ENCODE results near the gene FRYL. TPM values are rescaled to one million over a fixed set of nuclear protein-coding genes. Genes with fewer than 3 reads are reported as not detected.
"Not testable (repeated sequence)": the region's sequence is repeated elsewhere in the genome, so short reads cannot be mapped to it uniquely, and the experiment has no call there.

Gene FRYL
- total RNA-seq, 1 experiment from 2014 or later, result 47.7 TPM

GRCh38 chr4:48638586-48638985, 141.5 kb downstream of the FRYL start:
- intact Hi-C loops (cut with micrococcal nuclease); H3K27ac ChIP-seq (ENCODE audit: low read depth, low read length); H3K9me3 ChIP-seq (ENCODE audit: control insufficient read depth in 1 of 2, insufficient read depth in 1 of 2, low read depth in 1 of 2, low read length in 2 of 2); H3K9me2 ChIP-seq (ENCODE audit: insufficient read depth); BruUV-seq (replicated peaks); RAD21 ChIA-PET (ENCODE audit: low non-redundant PET in 1 of 2, low total read pairs in 2 of 2, uncharacterized antibody in 2 of 2, unreplicated experiment in 2 of 2); DNase-seq (ENCODE audit: low read depth, low spot score); H3K4me2 ChIP-seq (ENCODE audit: low read length); H2AFZ ChIP-seq (ENCODE audit: low read depth, low read length, poor library complexity, severe bottlenecking); ATAC-seq; H3K36me3 ChIP-seq (ENCODE audit: control insufficient read depth in 1 of 2, insufficient read depth in 2 of 2, low read length in 2 of 2); POLR2A ChIA-PET; H3K27me3 ChIP-seq (ENCODE audit: insufficient read depth, low read length); H4K20me1 ChIP-seq (ENCODE audit: insufficient read depth); H3K9ac ChIP-seq (ENCODE audit: low read length); H3K4me3 ChIP-seq (replicated peaks in 1 of 2; ENCODE audit: low read depth in 1 of 2, low read length in 2 of 2); CTCF ChIA-PET: not testable (repeated sequence)
- peaks cover 7 to 18% of the 10 kb centered on the region in 2 experiments for H3K4me1 ChIP-seq (ENCODE audit: control insufficient read depth in 1 of 2, insufficient read depth in 2 of 2, low read length in 2 of 2)
- peaks cover 24% of the 10 kb centered on the region for H3K79me2 ChIP-seq (ENCODE audit: insufficient read depth, low read length)

GRCh38 chr4:48636911-48637310, 143.2 kb downstream of the FRYL start:
- no TSS peak for BruUV-seq (replicated peaks)
- Histone ChIP-seq H3K4me2 (ENCODE audit: low read length) (no peak overlapping the region), H3K9ac (ENCODE audit: low read length) (no peak overlapping the region), H3K27ac (ENCODE audit: low read depth, low read length) (no peak overlapping the region), H3K9me3 (ENCODE audit: control insufficient read depth in 1 of 2, insufficient read depth in 1 of 2, low read depth in 1 of 2, low read length in 2 of 2) (no peaks in the 10 kb centered on the region), H3K36me3 (ENCODE audit: control insufficient read depth in 1 of 2, insufficient read depth in 2 of 2, low read length in 2 of 2) (no peaks in the 10 kb centered on the region), H2AFZ (ENCODE audit: low read depth, low read length, poor library complexity, severe bottlenecking) (no peak overlapping the region), H3K4me3 (replicated peaks in 1 of 2; ENCODE audit: low read depth in 1 of 2, low read length in 2 of 2) (no peak overlapping the region), H3K79me2 (ENCODE audit: insufficient read depth, low read length) (peaks cover 24% of the 10 kb centered on the region), H3K27me3 (ENCODE audit: insufficient read depth, low read length) (no peaks in the 10 kb centered on the region), H3K9me2 (ENCODE audit: insufficient read depth) (no peaks in the 10 kb centered on the region), H3K4me1 (ENCODE audit: control insufficient read depth in 1 of 2, insufficient read depth in 2 of 2, low read length in 2 of 2) (peaks cover 7 to 18% of the 10 kb centered on the region in 2 experiments), H4K20me1 (ENCODE audit: insufficient read depth) (no peaks in the 10 kb centered on the region)
- ChIA-PET POLR2A (no interaction called here), CTCF (no interaction called here), RAD21 (ENCODE audit: low non-redundant PET in 1 of 2, low total read pairs in 2 of 2, uncharacterized antibody in 2 of 2, unreplicated experiment in 2 of 2) (no interaction called here)
- DNase-seq (ENCODE audit: low read depth, low spot score), result no peak
- TF ChIP-seq TCF7L2 (IDR thresholded peaks at IDR 0.05; ENCODE audit: borderline replicate concordance, extremely low read depth, insufficient read depth, insufficient read length) (no peak), MAX (IDR thresholded peaks at IDR 0.05) (no peak), SIN3A (IDR thresholded peaks at IDR 0.05; ENCODE audit: low read depth) (no peak), YY1 (IDR thresholded peaks at IDR 0.05; ENCODE audit: extremely low read depth, insufficient replicate concordance, low read depth, low read length) (no peak)
- intact Hi-C loops (cut with micrococcal nuclease), result no loop called here
- no peak for ATAC-seq

Data from HCT116 (cell line).